HG03571 (cell line): ENCODE measurements around the gene NDUFB7.

Source experiments
- ATAC-seq: cut with Tn5 transposase; IDR thresholded peaks from one replicate; pipeline ENCODE4 v1.9.1; 2021; ENCODE audit not compliant: unreplicated experiment

Gene NDUFB7

DNA sequence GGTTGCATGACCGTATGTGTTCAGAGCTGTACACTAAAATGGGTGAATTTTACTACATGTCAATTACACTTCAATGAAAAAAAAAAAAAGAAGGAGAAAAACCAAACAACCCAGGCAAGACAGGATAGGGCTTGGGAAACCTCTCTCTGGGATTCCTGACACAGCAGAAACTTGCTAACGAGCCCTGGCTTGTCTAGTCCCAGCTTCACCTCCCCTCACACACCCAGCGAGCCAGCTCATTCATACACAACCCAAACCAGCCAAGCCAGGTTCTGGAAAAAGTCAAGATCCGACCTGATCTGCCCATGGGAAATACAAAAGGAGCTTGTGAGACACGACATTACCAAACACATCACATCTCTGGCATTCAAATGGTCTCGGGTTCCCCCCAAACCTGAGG is 46.1 kb downstream of the NDUFB7 start:
- no peak for ATAC-seq

DNA sequence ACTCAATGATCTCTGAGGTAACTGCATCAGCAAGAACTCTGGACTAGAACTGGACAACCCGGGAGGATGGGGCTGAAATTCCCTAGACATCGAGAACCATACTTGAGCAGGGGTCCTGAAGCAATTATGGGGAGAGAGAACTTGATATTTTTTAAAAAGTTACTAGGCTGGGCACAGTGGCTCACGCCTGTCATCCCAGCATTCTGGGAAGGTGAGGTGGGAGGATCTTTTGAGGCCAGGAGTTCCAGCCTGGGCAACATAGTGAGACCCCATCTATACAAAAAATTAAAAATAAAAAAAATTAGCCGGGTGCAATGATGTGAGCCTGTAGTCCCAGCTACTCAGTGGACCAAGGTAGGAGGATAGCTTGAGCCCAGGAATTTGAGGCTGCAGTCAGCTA is 51.3 kb downstream of the NDUFB7 start:
- ATAC-seq, result no peak

- no peak for ATAC-seq
These were observed 51.9 kb downstream of the NDUFB7 start for GRCh38 chr19:14519860-14520407.

DNA sequence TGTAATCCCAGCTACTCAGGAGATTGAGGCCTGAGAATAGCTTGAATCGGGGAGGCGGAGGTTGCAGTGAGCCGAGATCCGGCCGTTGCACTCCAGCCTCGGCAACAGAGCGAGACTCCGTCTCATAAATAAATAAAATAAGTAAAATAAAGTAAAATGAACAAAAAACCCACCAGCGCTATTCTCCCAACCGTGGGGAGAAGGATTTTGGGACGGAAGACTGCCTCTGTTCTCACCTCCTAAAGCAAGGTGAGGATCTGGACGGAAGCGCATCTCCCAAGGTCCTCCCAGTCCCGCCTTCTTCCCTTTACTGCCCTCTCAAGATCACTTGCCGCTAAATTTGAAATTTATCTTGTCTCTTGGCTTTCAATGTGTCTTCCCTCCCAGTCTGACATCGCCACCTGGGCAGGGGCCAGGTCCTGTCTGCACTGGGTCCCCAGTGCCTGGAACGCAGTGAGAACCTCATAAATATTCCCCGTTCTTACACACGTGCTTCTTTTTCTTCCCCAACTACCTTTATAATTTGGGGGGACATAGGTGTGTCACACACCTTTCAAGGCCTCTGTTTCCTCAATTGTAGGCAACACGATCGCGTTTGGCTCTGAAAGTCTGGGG is 52.5 kb downstream of the NDUFB7 start:
- no peak for ATAC-seq

GRCh38 chr19:14517840-14518505 is 53.9 kb downstream of the NDUFB7 start, which contains the start of gene DNAJB1:
Gene DNAJB1 (minus strand): TSS chr19:14518397. CDS start chr19:14518349, 48 bp downstream.
- ATAC-seq, result peak; percentile 54

DNA sequence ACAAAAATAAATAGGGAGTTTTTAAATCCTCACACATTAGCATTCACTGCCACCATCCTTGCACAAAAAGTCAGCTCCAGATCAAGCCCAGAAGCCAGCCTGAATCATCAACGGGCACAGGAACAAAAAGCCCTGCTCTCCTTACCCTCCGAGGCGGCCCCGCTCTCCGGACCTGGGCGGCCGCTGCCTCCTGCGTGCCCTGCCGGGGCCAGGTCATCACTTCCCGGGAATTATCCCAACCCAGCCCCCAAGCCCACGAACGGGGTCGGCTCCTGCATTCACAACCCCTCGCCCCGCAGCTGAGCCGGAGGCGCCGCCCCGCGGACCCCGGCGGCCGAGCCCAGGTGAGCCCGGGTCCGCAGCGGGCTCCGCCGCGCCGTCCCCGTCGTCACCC is 54.4 kb downstream of the NDUFB7 start:
- no peak for ATAC-seq

DNA sequence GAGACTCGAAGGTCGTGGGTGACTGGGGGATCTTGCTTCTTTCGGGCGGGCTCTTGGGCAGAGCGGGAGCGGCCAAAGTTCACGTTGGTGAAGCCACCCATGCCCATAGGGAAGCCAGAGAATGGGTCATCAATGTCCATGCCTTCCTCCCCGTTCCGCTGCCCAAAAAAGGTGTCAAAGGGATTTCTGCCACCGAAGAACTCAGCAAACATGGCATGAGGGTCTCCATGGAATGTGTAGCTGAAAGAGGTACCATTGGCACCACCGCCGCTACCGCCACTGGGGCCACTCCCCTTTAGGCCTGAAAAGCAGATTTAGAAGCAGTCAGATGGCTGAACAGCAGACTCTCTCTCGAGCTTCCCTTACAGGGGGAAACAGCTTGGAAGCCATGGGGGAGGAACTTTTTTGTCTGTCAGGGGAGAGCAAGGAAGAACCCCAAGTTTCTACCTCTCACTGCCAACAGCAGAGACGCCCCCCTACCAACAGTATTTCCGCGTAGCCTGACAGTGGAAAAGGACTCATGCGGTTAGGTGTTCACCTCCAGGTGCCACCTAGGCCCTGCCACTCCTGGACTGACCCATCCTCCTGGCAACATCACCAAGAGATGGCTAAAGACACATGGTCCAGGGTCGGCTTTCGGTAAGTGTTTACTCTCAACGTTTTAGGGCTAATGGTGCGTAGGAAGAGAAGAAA is 55.0 kb downstream of the NDUFB7 start:
- ATAC-seq, result no peak
